PC-9 (cell line): ENCODE measurements around the gene ZNF609.

Experiments used
- EZH2 ChIP-seq: fragments of 200-600 bp; sonication (generic); IDR thresholded peaks from 2 replicates; pipeline ENCODE4 v1.8.0; 2017; ENCODE audit warnings: antibody characterized with exemption, low read depth
- TF ChIP-seq, protein P1 (sequence below): fragments of 200-600 bp; sonication (generic); conservative IDR thresholded peaks from 2 replicates; pipeline ENCODE4 v1.6.1; 2017; ENCODE audit warnings: mixed run types, antibody characterized with exemption, mild to moderate bottlenecking, moderate library complexity

DNA sequence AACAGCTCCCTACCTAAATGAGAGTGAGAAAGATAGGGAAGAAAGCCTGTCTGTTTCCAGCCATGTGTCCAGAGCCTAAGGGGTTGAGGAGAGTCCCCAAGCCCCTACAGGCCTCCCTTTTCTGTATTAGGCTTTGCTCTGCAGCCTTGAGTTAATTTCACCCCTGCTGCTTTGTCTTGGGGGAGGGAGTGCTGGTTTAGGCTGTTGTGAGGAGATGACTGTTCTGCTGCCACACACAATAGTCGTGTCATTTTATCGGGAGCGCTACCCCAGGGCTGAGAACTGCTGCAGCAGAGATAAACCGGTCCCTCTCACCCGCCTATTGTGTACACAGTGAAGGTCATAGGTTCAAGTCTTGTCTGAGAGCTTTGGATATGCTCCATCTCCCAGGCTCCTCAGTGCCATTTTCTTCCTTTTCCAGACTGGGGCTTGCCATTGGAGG lies 1.4 kb downstream of the ZNF609 start:
- TF ChIP-seq, protein P1, sequence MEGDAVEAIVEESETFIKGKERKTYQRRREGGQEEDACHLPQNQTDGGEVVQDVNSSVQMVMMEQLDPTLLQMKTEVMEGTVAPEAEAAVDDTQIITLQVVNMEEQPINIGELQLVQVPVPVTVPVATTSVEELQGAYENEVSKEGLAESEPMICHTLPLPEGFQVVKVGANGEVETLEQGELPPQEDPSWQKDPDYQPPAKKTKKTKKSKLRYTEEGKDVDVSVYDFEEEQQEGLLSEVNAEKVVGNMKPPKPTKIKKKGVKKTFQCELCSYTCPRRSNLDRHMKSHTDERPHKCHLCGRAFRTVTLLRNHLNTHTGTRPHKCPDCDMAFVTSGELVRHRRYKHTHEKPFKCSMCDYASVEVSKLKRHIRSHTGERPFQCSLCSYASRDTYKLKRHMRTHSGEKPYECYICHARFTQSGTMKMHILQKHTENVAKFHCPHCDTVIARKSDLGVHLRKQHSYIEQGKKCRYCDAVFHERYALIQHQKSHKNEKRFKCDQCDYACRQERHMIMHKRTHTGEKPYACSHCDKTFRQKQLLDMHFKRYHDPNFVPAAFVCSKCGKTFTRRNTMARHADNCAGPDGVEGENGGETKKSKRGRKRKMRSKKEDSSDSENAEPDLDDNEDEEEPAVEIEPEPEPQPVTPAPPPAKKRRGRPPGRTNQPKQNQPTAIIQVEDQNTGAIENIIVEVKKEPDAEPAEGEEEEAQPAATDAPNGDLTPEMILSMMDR: no peak
- TF ChIP-seq EZH2: no peak
